Right atrium auricular region (tissue), 2 donors: ENCODE measurements around the gene MMP25. TPM values are rescaled to one million over a fixed set of nuclear protein-coding genes. Genes with fewer than 3 reads are reported as not detected.

Experiments
- DNase-seq: peaks from one replicate; pipeline ENCODE4 v3.0.0-alpha.2; 2019; ENCODE audit warnings: low spot score
- H3K27ac ChIP-seq, 2 donors: fragments of 200-600 bp; sonication (generic); 1 replicate in 1 of 2; 2 replicates in 1 of 2; pipeline ENCODE4 v1.5.1; 2016 to 2019
- H3K27me3 ChIP-seq, 2 donors: fragments of 200-600 bp; sonication (generic); one replicate each; pipeline versions ENCODE4 v1.5.1 to v1.6.0; 2017 to 2019
- H3K36me3 ChIP-seq: fragments of 200-600 bp; sonication (generic); one replicate; pipeline ENCODE4 v1.5.1; 2016
- H3K4me1 ChIP-seq, 2 donors: fragments of 200-600 bp; sonication (generic); one replicate each; pipeline versions ENCODE4 v1.5.1 to v1.6.0; 2017 to 2019
- H3K4me3 ChIP-seq, 2 donors: fragments of 200-600 bp; sonication (generic); 1 replicate in 1 of 2; 2 replicates in 1 of 2; pipeline ENCODE4 v1.5.1; 2017 to 2019; ENCODE audit warnings: mild to moderate bottlenecking in 1 of 2, moderate library complexity in 1 of 2
- H3K9me3 ChIP-seq, 2 donors: fragments of 200-600 bp; sonication (generic); one replicate each; pipeline ENCODE4 v1.5.1; 2019
- total RNA-seq, 2 donors: library from RNA; depleted of rRNA; stranded (reverse); fragments of >200 nt; gene quantifications; one replicate each; pipeline ENCODE4 v1.1.0, GENCODE V29; 2016
- TF ChIP-seq, protein P1 (sequence below), 2 donors: fragments of 200-600 bp; sonication (generic); IDR thresholded peaks; one replicate each; pipeline ENCODE4 v1.5.1; 2019; ENCODE audit warnings: antibody characterized with exemption in 2 of 2

The MMP25 gene
- total RNA-seq, 2 donors from 2014 or later = 0.30 to 1.7 TPM

DNA sequence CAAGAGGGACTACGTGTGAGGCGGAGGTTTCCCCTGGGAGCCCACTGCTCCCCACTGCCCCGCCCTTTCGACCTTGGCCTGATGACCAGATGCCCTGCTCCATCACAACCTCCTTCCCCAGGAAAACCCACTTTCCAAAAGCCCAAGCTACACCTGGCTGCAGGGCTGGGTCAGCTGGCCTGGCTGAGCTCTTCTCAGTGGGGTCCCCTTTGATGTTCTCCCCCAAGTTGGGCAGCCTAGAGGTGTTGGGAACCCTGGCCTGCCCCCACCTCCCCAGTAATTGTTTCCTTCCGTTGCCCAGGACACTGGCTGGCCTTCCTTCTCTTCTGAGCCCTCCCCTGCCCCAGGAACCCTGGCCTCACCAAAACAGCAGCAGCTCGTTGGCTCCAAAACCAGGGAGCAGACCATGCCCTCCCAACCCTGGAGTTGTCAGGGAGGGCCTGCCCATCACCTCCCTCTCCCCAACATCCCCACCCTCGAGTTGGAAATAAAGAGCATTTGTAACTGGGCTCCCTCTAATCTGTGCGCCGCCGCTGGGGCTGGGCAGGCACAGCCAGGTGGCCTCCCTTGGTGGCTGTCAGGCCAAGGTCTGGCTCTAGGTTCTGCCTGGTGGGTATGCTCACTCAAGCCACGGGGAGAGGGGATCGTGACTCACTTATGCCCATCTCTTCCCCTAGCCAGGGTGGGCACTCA, 32.2 kb upstream of the MMP25 start:
- no peaks in the 10 kb centered on the region for H3K36me3 ChIP-seq
- no peak overlapping the region for H3K4me3 ChIP-seq
- TF ChIP-seq, protein P1, sequence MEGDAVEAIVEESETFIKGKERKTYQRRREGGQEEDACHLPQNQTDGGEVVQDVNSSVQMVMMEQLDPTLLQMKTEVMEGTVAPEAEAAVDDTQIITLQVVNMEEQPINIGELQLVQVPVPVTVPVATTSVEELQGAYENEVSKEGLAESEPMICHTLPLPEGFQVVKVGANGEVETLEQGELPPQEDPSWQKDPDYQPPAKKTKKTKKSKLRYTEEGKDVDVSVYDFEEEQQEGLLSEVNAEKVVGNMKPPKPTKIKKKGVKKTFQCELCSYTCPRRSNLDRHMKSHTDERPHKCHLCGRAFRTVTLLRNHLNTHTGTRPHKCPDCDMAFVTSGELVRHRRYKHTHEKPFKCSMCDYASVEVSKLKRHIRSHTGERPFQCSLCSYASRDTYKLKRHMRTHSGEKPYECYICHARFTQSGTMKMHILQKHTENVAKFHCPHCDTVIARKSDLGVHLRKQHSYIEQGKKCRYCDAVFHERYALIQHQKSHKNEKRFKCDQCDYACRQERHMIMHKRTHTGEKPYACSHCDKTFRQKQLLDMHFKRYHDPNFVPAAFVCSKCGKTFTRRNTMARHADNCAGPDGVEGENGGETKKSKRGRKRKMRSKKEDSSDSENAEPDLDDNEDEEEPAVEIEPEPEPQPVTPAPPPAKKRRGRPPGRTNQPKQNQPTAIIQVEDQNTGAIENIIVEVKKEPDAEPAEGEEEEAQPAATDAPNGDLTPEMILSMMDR (IDR thresholded peaks at IDR 0.05) = no peak
- no peaks in the 10 kb centered on the region for H3K9me3 ChIP-seq
- peaks cover 0 to 8% of the 10 kb centered on the region in 2 donors for H3K4me1 ChIP-seq
- no peak for DNase-seq
- no peak overlapping the region for H3K27ac ChIP-seq
- H3K27me3 ChIP-seq = peaks cover 0 to 19% of the 10 kb centered on the region in 2 donors

DNA sequence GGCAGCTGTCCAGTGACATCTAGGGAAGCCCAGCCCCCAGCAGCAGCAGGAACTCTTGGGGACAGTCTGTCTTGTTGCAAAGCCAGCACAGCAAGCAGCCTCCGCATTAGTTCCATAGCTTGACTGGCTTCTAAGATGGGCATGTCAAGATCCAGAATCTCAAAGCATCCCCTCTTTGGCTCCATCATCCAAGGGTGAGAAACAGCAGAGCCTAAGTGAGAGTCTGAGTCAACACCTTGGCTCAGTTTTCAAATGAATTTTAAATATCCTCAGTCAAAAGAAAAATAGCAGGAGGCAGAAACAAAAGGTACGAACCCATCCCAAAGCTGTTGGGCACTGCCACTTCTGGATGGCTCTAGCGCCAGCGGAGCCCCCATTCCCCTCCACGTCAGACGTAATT, 31.4 kb upstream of the MMP25 start:
- H3K27me3 ChIP-seq = peaks cover 0 to 19% of the 10 kb centered on the region in 2 donors
- H3K27ac ChIP-seq = no peak overlapping the region
- no peaks in the 10 kb centered on the region for H3K9me3 ChIP-seq
- TF ChIP-seq, protein P1 (IDR thresholded peaks at IDR 0.05) = no peak
- no peaks in the 10 kb centered on the region for H3K36me3 ChIP-seq
- DNase-seq = no peak
- peaks cover 0 to 13% of the 10 kb centered on the region in 2 donors for H3K4me1 ChIP-seq
- H3K4me3 ChIP-seq = no peak overlapping the region

DNA sequence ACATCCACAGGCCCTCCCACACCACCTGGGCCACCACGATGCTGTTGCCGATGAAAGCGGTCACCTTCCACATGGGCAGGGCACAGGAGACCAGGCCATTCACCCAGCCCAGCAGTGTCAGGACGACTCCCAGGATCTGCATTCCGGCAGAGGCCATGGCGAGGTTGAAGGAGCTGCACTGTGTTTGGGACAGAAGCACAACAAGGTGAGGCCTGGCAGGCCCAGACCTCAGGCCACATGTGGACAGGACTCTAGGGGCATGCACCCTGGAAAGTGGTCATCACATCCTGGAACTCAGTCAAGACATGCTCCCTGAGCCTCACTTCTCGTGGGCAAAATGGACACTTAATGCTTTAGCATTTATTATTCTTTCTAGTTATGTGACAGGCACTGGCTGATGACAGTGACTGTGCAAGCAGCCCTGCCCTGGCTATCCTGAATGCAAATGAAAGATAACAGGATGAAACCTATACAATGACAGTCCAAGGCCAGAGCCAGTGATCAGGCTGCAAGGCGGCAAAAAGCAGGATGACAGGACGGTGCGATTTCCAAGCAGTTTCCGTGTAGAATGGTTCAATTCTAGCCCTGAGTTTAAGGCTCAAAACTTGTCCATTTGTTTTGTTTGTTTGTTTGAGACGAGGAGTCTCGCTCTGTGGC, 30.4 kb upstream of the MMP25 start:
- DNase-seq = no peak
- H3K4me3 ChIP-seq = no peak overlapping the region
- no peaks in the 10 kb centered on the region for H3K36me3 ChIP-seq
- peaks cover 0 to 19% of the 10 kb centered on the region in 2 donors for H3K27me3 ChIP-seq
- no peaks in the 10 kb centered on the region for H3K9me3 ChIP-seq
- TF ChIP-seq, protein P1 (IDR thresholded peaks at IDR 0.05) = no peak
- no peak overlapping the region for H3K27ac ChIP-seq
- H3K4me1 ChIP-seq = peaks cover 0 to 19% of the 10 kb centered on the region in 2 donors

DNA sequence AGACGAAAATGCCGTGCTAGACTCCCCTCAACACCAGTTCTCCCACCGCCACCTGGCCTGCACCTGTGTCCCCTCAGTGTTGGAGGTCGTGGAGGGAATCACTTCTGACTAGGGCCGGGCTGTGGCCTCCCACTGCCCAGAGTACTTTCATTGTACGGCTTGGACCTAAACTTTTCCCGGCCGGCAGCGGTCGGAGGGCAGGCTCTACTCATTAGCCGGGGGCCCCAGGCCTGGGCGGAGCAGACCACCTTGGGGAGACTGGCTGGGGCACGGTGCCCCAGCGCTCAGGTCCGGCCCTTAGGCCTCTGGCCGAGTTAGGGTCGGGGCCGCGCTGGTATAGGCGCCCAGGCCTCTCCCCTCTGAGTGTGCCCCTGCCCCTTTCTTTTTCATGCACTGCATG, 29.0 kb upstream of the MMP25 start:
- no peak for DNase-seq
- H3K9me3 ChIP-seq = no peaks in the 10 kb centered on the region
- no peak overlapping the region for H3K4me3 ChIP-seq
- no peak overlapping the region for H3K27ac ChIP-seq
- H3K27me3 ChIP-seq = peaks cover 0 to 12% of the 10 kb centered on the region in 2 donors
- TF ChIP-seq, protein P1 (IDR thresholded peaks at IDR 0.05) = no peak
- H3K36me3 ChIP-seq = no peaks in the 10 kb centered on the region
- peaks cover 0 to 32% of the 10 kb centered on the region in 2 donors for H3K4me1 ChIP-seq

DNA sequence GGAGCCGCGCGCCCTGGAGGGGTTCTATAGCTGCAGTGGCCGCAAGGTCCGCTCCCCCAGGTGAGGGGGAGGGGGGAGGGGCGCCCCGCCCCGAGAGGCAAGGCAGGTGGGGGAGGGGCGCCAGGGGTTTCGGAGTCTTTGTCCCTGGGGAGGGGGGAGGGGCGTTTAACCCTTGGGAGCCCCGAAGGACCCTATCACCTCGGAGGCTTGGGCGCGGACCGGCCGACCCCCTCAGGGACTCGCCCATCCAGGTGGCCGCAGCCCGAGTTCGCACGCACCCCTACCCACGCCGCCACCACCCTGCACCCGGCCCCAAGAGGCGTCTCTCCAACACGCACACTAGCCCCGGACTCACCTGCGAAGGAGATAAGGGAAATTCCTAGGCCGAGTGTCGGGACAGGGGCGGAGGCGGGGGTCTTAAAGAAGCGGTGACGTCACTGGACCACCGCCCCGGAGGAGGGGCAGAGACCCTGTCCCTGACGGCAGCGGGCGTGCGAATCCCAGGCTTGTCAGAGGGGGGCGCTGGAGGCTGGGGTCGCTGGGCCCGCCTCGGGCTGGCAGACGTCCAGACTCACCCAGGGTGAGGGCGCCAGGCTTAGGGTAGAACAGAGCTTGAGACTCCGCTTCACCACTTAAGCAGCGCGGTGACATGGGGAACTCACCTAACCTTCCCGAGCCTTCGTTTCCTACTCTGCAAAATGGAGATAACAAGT, 28.4 kb upstream of the MMP25 start, which contains the start of gene CLDN6:
Gene CLDN6 (minus strand): TSS at position 390 of the 713 bp plus-strand sequence. CDS start 2,162 bp downstream, outside the sequence.
- DNase-seq = no peak
- Histone ChIP-seq H3K36me3 (no peaks in the 10 kb centered on the region), H3K4me1 (peaks cover 0 to 38% of the 10 kb centered on the region in 2 donors), H3K9me3 (no peaks in the 10 kb centered on the region), H3K27me3 (peaks cover 0 to 11% of the 10 kb centered on the region in 2 donors), H3K4me3 (no peak within 1 kb of the TSS), H3K27ac (no peak within 1 kb of the TSS)
- TF ChIP-seq, protein P1 (IDR thresholded peaks at IDR 0.05) = no peak
